Liver (tissue), 3 donors: Measurements from ENCODE around the gene MLN.

Experiments used
- EGR1 ChIP-seq, 2 donors: IDR thresholded peaks; 2 replicates each; pipeline ENCODE4 v1.6.1; 2016 to 2018; ENCODE audit warnings: antibody characterized with exemption in 2 of 2, low read depth in 2 of 2
- RAD21 ChIP-seq, 2 donors: IDR thresholded peaks; 2 replicates each; pipeline ENCODE4 v1.6.1; 2016; ENCODE audit warnings: antibody characterized with exemption in 2 of 2, mild to moderate bottlenecking in 2 of 2
- TF ChIP-seq, protein P1 (sequence below): fragments of 150-350 bp; IDR thresholded peaks from 2 replicates; pipeline ENCODE4 v1.5.1; 2017; ENCODE audit warnings: improper control_type of control experiment, low read depth, low read length; ENCODE audit not compliant: missing input control
- donor health status: healthy.
- donor health status: healthy.

GRCh38 chr6:33787346-33787953, 16.4 kb downstream of the MLN start:
- TF ChIP-seq, protein P1, sequence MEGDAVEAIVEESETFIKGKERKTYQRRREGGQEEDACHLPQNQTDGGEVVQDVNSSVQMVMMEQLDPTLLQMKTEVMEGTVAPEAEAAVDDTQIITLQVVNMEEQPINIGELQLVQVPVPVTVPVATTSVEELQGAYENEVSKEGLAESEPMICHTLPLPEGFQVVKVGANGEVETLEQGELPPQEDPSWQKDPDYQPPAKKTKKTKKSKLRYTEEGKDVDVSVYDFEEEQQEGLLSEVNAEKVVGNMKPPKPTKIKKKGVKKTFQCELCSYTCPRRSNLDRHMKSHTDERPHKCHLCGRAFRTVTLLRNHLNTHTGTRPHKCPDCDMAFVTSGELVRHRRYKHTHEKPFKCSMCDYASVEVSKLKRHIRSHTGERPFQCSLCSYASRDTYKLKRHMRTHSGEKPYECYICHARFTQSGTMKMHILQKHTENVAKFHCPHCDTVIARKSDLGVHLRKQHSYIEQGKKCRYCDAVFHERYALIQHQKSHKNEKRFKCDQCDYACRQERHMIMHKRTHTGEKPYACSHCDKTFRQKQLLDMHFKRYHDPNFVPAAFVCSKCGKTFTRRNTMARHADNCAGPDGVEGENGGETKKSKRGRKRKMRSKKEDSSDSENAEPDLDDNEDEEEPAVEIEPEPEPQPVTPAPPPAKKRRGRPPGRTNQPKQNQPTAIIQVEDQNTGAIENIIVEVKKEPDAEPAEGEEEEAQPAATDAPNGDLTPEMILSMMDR = no peak
- TF ChIP-seq EGR1 (IDR thresholded peaks at IDR 0.05; ENCODE audit: low read depth in 2 of 2) (no peak), RAD21 (IDR thresholded peaks at IDR 0.05) (no peak)
